NK-92 (cell line): ENCODE data around the gene NRARP.

Experiments used
- DNase-seq: peaks from one replicate; lab custom pipeline; 2025; ENCODE audit not compliant: unreplicated experiment; lab: John Stamatoyannopoulos, UW

The NRARP gene

GRCh38 chr9:137278061-137278701 is 23.9 kb downstream of the NRARP start:
- DNase-seq, result no peak

GRCh38 chr9:137277329-137278041 is 24.6 kb downstream of the NRARP start, which contains the start of gene TOR4A:
TOR4A (plus strand) TSS chr9:137277726; CDS start chr9:137278690, 964 bp downstream.
- no peak for DNase-seq

DNA sequence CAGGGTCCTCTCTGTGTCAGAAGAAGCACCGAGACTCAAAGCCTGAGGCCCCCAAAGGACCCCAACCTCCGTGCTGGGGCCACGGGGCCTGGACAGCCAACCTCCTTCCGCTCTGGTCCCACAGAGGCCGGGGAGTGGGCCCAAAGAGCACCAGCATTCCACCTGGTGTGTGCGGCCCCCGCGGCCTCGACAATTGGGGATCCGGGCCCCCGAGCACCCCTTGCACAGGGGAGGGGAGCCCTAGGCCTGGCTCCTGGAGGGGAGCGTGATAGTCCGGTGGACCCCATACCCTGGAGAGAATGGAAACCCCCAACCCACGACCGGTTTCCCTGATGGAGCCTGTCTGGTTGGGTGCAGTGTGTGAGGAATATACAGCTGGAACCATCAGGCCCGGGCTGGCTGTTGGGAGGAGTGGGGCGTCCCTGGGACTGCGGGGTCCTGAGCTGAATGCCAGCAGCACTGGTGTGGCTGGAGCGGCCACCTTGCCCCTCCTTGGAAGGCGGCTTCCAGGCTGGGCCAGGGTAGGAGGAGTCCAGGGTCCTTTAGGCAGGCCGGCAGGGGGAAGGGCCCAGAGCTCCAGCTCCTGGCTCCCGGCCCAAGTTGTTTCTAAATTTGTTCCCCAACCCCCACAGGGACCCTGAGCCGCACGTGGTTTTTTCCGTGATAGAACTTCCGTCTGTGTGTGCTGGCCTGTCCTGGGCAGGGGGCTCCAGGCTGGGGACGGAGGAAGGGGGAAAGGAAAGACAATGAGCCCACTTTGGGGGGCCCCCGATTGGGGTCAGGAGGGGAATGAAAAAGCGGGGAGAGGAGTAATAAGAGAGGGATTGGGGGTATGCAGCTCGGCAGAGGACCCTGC is 25.4 kb downstream of the NRARP start:
- DNase-seq, result no peak

DNA sequence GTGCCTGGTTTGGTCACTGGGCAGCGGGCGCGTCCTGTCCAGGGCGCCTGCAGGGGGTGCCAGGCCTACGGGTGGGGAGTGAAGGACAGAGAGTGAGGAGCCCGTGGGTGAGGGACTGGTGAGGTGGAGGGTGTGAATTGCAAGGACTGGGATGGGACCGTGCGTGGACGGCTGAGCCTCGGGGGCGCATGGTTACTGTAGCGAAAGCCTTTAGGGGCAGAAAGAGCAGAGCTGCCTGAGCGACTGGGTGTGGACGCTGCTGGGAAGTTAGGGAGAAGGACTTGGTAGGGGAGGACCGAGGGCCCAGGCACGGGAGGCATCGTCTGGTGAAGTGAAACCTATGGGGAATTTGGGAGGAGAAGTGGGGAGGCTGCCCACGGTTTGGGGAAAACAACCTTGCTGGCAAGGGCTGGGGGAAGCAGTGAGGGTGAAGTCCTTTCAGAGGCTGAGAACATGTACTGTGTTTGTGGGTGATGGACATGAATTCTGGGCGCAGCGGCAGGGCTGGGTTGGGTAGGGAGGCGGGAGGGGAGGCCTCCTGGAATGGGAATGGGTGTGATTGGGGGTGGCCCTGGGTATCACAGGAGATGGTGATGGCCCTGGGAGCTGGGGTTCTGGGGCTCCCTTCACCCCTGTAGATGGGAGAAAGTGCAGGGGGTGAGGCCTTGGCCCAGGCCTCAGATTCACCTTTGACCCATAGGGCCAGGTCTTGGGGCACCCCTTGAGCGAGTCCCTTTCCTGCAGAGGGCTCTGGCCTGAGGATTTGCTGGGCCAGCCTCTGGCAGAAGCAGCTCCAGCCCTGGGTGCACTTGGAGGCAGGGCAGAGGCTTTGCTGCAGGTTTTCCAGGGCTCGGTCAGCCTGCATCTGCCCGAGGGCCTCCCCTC is 26.2 kb downstream of the NRARP start:
- DNase-seq, result no peak

GRCh38 chr9:137275203-137275587 is 26.9 kb downstream of the NRARP start:
- DNase-seq, result no peak

- no peak for DNase-seq
Measured at GRCh38 chr9:137273611-137274320, 28.3 kb downstream of the NRARP start.

DNA sequence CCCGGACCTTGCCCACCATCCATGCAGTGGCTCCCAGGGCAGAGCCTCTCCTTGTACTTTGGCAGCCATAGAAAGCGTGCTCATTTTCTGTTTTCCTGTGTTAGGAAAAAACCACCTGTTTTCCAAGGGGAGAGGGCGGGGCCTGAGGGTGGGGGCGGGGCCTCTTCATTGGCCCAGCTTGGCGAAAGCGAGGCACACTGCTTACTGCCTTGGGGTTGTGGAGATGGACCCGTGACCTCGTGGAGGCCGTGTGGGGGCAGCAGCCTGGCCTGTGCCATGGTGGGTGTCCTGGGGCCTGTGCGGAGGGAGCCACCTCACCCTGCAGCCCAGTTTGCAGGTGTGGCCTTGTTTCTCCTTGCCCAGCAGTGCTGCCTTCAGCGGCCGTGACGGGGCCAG is 29.0 kb downstream of the NRARP start:
- no peak for DNase-seq

GRCh38 chr9:137272241-137273094 is 29.6 kb downstream of the NRARP start:
- no peak for DNase-seq

DNA sequence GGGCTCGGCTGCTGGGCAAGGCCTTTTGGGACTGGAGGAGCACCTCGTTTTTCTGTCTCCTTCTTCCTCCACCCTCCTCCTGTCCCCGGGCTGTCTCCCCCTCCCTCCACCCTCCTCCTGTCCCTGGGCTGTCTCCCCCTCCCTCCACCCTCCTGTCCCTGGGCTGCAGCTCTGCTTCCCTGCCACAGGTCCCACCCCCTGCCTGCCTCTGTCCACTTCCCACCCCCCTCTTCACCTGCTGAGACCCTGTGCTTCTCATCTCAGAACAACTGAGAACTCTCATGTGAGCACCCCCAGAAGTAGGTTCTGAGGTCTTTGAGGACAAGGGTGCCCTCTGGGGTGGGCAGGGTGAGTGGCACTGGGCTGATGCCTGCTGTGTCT is 30.4 kb downstream of the NRARP start:
- no peak for DNase-seq

- DNase-seq, result no peak
Measured at GRCh38 chr9:137270929-137271695, 31.0 kb downstream of the NRARP start.

DNA sequence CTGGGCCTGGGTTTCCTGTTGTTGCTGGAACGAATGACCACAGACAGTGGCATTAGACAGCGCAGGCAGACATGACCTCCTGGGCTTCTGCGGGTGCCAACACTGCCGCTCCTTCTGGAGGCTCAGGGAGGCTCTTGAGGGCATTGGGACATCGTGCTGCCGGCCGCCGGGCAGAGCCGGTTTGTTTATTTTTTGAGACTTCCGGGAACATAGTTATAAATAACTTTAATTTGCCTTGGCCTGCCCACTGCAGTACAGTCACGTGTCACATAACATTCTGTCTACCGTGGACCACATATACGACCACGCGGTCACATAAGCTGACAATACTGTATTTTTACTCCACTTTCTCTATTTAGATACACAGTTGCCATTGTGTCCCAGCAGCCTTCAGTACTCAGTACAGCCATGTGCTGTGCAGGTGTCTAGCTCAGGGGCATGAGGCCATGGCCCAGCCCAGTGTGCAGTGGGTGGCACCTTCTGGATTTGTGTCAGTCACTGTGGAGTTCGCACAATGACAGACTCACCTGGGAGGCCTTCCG is 32.8 kb downstream of the NRARP start:
- no peak for DNase-seq

DNA sequence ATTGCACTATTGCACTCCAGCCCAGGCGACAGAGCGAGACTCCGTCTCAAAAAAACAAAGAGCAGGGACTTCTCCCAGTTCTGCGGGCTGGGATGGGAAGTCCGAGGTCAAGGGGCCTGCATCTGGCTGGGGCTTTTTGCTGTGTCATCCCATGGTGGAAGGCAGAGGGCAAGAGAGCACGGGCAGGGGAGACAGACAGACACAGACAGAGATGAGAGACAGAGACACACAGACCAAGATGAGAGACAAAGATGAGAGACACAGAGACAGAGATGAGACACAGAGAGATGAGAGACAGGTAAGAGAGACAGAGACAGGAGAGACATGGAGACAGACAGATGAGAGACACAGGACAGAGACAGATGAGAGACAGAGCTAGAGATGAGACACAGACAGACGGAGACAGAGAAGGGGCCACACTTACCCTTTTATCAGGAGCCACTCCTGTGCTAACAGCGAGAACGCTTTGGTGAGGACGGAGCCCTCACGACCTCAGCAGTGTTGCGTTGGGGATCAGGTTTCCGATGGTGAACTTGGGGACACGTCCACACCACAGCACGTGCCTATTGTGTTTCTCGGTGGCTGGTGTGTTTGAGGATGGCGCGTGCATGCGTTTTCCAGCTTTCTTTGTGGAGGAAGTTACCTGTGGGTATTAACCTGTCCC is 33.4 kb downstream of the NRARP start:
- no peak for DNase-seq

- no peak for DNase-seq
Measured at GRCh38 chr9:137267933-137268355, 34.1 kb downstream of the NRARP start.

GRCh38 chr9:137266585-137267453 is 35.3 kb downstream of the NRARP start:
- DNase-seq, result no peak

DNA sequence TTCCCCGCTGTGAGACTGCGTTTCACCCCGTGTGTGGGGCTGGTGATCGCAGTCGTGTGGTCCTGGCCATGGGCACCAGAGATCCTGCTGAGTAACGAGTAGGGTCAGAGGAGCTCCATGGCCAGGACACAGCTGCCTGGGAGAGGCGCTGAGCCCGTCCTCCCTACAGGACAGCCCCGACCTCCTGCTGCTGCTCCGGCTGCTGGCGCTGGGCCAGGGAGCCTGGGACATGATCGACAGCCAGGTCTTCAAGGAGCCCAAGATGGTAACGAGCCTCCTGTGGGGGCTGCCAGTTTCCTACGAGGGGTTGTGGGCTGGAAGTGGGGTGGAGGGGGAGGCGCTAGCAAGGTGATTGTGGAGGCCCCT is 35.9 kb downstream of the NRARP start:
- no peak for DNase-seq

DNA sequence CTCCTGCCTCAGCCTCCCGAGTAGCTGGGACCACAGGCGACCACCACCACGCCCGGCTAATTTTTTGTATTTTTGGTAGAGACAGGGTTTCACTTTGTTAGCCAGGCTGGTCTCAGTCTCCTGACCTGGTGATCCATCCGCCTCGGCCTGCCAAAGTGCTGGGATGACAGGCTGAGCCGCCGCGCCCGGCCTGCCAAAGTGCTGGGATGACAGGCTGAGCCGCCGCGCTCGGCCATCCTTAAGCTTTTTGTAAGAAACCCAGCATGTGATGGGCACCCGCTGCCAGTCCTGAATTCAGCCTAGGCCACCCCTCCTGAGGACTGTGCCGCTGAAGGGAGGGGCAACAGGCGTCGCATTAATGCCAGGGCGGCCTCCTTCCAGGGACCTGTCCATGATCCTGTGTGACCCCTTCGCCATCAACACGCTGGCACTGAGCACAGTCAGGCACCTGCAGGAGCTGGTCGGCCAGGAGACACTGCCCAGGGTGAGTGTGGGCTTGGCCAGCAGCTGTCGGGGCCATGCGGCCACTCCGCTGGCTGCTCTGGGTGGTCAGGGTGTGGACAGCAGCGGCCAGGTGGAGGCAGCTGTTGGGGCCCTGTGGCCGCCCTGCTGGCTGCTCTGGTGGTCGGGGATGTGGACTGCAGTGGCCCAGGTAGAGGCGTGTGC is 36.4 kb downstream of the NRARP start:
- no peak for DNase-seq
